Measurements from ENCODE around the gene GRAMD1C. TPM values are rescaled to one million over a fixed set of nuclear protein-coding genes. Genes with fewer than 3 reads are reported as not detected.
"Not testable (repeated sequence)": the region's sequence is repeated elsewhere in the genome, so short reads cannot be mapped to it uniquely, and the experiment has no call there.

The GRAMD1C gene
- total and polyA plus RNA-seq, 9 of the 15 experiments (the other 6 are each of a cell fraction or from before 2014, with no cell fraction given): not detected

DNA sequence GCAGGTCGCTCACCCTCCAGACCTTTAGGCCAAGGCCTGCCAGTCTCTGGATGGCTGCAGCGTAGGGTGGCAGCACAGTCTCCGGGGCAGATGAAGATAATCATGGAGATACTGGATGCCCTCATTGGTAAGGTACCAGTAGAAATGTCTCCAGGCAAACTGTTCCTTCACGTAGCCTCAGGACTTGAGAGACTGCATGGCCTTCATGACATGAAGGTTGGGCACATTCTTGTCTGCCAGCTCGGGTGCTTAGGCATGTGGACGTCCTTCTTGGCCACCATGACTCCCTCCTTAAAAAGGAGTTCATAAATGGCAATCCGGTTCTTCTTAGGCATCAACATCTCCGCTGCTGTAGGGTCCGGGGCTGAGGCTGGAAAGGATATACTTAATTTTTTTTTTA lies 11.8 kb downstream of the GRAMD1C start:
- H3K36me3 ChIP-seq (ENCODE audit: control insufficient read depth, insufficient read depth, low read length); BruUV-seq (replicated peaks); FAIRE-seq; CTCF ChIA-PET (ENCODE audit: low intra/inter-chr PET ratio); in situ Hi-C loops (cut with MboI); H3K9me1 ChIP-seq (ENCODE audit: control insufficient read depth, insufficient read depth, low read length); H3K9ac ChIP-seq (ENCODE audit: insufficient read depth in 1 of 2, low read depth in 2 of 2, low read length in 2 of 2); ATAC-seq; H3K4me1 ChIP-seq (replicated peaks in 1 of 2; ENCODE audit: control insufficient read depth in 2 of 2, insufficient read depth in 2 of 2, low read length in 2 of 2); H3K27ac ChIP-seq (ENCODE audit: extremely low read depth, low read depth, low read length); DNase-seq (ENCODE audit: extremely low read depth in 1 of 4, low spot score in 3 of 4); H3K27me3 ChIP-seq (ENCODE audit: control insufficient read depth in 2 of 2, insufficient read depth in 2 of 2, low read length in 2 of 2); intact Hi-C loops (cut with micrococcal nuclease); H4K20me1 ChIP-seq (replicated peaks; ENCODE audit: control insufficient read depth, insufficient read depth, low read length); POLR2A ChIA-PET; H2AFZ ChIP-seq (ENCODE audit: low read depth, low read length); H3K9me3 ChIP-seq (replicated peaks; ENCODE audit: control insufficient read depth, insufficient read depth, low read depth, low read length); H3K4me2 ChIP-seq (ENCODE audit: insufficient read depth, low read length); H3K4me3 ChIP-seq; H3K79me2 ChIP-seq (ENCODE audit: control insufficient read depth, insufficient read depth, low read length): not testable (repeated sequence)
- 8% methylated on average over 8 of the region's 9 CpGs for WGBS (ENCODE audit: insufficient coverage, low coverage, missing lambda C conversion rate)

DNA sequence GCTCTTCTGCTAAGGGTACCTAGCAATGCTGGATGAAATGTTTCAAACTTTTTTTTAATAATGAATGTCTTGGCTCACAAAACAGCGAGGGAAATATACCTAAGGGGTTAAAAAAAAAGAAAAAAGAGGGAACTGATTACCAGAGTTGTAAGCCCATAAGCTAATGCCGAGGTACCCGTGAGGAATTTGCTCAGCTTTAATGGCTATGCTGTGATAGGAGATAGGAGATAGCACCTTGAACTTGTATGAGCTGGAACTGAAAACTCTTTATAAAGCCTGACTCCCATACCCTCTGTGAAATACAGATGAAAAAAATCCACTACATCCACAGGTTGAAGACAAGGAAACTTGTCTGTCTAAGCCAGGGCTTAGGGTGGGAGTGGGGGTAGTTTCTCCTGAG lies 13.9 kb downstream of the GRAMD1C start:
- FAIRE-seq: no peak
- no TSS peak for BruUV-seq (replicated peaks)
- ATAC-seq: no peak
- TF ChIP-seq TRIM28 (IDR thresholded peaks at IDR 0.05): no peak
- no peak for TF ChIP-seq CSDE1 (IDR thresholded peaks at IDR 0.05)
- TF ChIP-seq, protein P1, sequence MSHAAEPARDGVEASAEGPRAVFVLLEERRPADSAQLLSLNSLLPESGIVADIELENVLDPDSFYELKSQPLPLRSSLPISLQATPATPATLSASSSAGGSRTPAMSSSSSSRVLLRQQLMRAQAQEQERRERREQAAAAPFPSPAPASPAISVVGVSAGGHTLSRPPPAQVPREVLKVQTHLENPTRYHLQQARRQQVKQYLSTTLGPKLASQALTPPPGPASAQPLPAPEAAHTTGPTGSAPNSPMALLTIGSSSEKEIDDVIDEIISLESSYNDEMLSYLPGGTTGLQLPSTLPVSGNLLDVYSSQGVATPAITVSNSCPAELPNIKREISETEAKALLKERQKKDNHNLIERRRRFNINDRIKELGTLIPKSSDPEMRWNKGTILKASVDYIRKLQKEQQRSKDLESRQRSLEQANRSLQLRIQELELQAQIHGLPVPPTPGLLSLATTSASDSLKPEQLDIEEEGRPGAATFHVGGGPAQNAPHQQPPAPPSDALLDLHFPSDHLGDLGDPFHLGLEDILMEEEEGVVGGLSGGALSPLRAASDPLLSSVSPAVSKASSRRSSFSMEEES (CRISPR knock-in tag; IDR thresholded peaks at IDR 0.05): no peak
- no peak for TF ChIP-seq KLF6 (CRISPR knock-in tag; IDR thresholded peaks at IDR 0.05; ENCODE audit: borderline replicate concordance)
- TF ChIP-seq MAFG (tag; conservative IDR thresholded peaks at IDR 0.05): no peak
- TF ChIP-seq, protein P2, sequence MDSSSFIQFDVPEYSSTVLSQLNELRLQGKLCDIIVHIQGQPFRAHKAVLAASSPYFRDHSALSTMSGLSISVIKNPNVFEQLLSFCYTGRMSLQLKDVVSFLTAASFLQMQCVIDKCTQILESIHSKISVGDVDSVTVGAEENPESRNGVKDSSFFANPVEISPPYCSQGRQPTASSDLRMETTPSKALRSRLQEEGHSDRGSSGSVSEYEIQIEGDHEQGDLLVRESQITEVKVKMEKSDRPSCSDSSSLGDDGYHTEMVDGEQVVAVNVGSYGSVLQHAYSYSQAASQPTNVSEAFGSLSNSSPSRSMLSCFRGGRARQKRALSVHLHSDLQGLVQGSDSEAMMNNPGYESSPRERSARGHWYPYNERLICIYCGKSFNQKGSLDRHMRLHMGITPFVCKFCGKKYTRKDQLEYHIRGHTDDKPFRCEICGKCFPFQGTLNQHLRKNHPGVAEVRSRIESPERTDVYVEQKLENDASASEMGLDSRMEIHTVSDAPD (CRISPR knock-in tag; IDR thresholded peaks at IDR 0.05): no peak
- TF ChIP-seq CBX3 (IDR thresholded peaks at IDR 0.05; ENCODE audit: borderline replicate concordance in 1 of 2, low read length in 2 of 2): no peak
- no peak for TF ChIP-seq GTF3C2 (IDR thresholded peaks at IDR 0.05; ENCODE audit: borderline replicate concordance, extremely low read depth, insufficient read length)
- TF ChIP-seq ZNF551 (CRISPR knock-in tag; IDR thresholded peaks at IDR 0.05): no peak
- no peak for TF ChIP-seq ZNF76 (CRISPR knock-in tag; IDR thresholded peaks at IDR 0.05; ENCODE audit: borderline replicate concordance)
- no peak for TF ChIP-seq HDAC2 (IDR thresholded peaks at IDR 0.05)
- no peak for TF ChIP-seq ZNF316 (IDR thresholded peaks at IDR 0.05)

More for the DNA sequence above, 13.9 kb downstream of the GRAMD1C start:
- no peaks in the 10 kb centered on the region for H3K9me1 ChIP-seq (ENCODE audit: control insufficient read depth, insufficient read depth, low read length)
- no peak overlapping the region for H3K27ac ChIP-seq (ENCODE audit: extremely low read depth, low read depth, low read length)
- no peaks in the 10 kb centered on the region for H4K20me1 ChIP-seq (replicated peaks; ENCODE audit: control insufficient read depth, insufficient read depth, low read length)
- H3K4me3 ChIP-seq: no peak overlapping the region
- H3K27me3 ChIP-seq (ENCODE audit: control insufficient read depth in 2 of 2, insufficient read depth in 2 of 2, low read length in 2 of 2): peaks cover 0 to 4% of the 10 kb centered on the region in 2 experiments; a peak in 2 of 5 replicates
- no peaks in the 10 kb centered on the region for H3K79me2 ChIP-seq (ENCODE audit: control insufficient read depth, insufficient read depth, low read length)
- intact Hi-C loops (cut with micrococcal nuclease): no loop called here
- WGBS (ENCODE audit: insufficient coverage, low coverage, missing lambda C conversion rate): 4% methylated on average over 3 of the region's 3 CpGs
- in situ Hi-C loops (cut with MboI): no loop called here
- CTCF ChIA-PET (ENCODE audit: low intra/inter-chr PET ratio): no interaction called here
- H2AFZ ChIP-seq (ENCODE audit: low read depth, low read length): no peak overlapping the region
- H3K9ac ChIP-seq (ENCODE audit: insufficient read depth in 1 of 2, low read depth in 2 of 2, low read length in 2 of 2): no peak overlapping the region
- POLR2A ChIA-PET: no interaction called here
- H3K4me2 ChIP-seq (ENCODE audit: insufficient read depth, low read length): no peak overlapping the region
- H3K9me3 ChIP-seq (replicated peaks; ENCODE audit: control insufficient read depth, insufficient read depth, low read depth, low read length): no peaks in the 10 kb centered on the region
- no peaks in the 10 kb centered on the region for H3K4me1 ChIP-seq (replicated peaks in 1 of 2; ENCODE audit: control insufficient read depth in 2 of 2, insufficient read depth in 2 of 2, low read length in 2 of 2)
- no peaks in the 10 kb centered on the region for H3K36me3 ChIP-seq (ENCODE audit: control insufficient read depth, insufficient read depth, low read length)
- no peak for DNase-seq (ENCODE audit: extremely low read depth in 1 of 4, low spot score in 3 of 4)
